Suprapubic skin (tissue), 4 donors: ENCODE measurements around the gene MCC. TPM values are rescaled to one million over a fixed set of nuclear protein-coding genes. Genes with fewer than 3 reads are reported as not detected.

Experiments
- DNase-seq, 2 donors: peaks; one replicate each; pipeline ENCODE4 v3.0.0-alpha.2; 2019; ENCODE audit warnings: low spot score in 2 of 2
- H3K27ac ChIP-seq: fragments of 200-600 bp; sonication (generic); one replicate; pipeline ENCODE4 v1.5.1; 2019
- H3K27me3 ChIP-seq: fragments of 200-600 bp; sonication (generic); one replicate; pipeline ENCODE4 v1.5.1; 2019
- H3K36me3 ChIP-seq: fragments of 200-600 bp; sonication (generic); one replicate; pipeline ENCODE4 v1.5.1; 2019
- H3K4me1 ChIP-seq: fragments of 200-600 bp; sonication (generic); one replicate; pipeline ENCODE4 v1.5.1; 2019
- H3K4me3 ChIP-seq: fragments of 200-600 bp; sonication (generic); one replicate; pipeline ENCODE4 v1.5.1; 2019; ENCODE audit warnings: mild to moderate bottlenecking
- H3K9me3 ChIP-seq: fragments of 200-600 bp; sonication (generic); one replicate; pipeline ENCODE4 v1.5.1; 2019
- CTCF ChIP-seq, 2 donors: fragments of 200-600 bp in 1 of 2; fragments of 450-650 bp in 1 of 2; sonication (generic) in 1 of 2; IDR thresholded peaks; one replicate each; pipeline ENCODE4 v1.5.1; 2016 to 2019; ENCODE audit warnings: antibody characterized with exemption in 2 of 2, mild to moderate bottlenecking in 1 of 2, moderate library complexity in 1 of 2
- EP300 ChIP-seq: sonication (generic); formaldehyde crosslinking; IDR thresholded peaks from one replicate; pipeline ENCODE4 v1.6.1; 2017; ENCODE audit warnings: antibody characterized with exemption
- POLR2A ChIP-seq, 2 donors: fragments of 450-650 bp; IDR thresholded peaks; one replicate each; pipeline ENCODE4 v1.6.1; 2017; ENCODE audit warnings: antibody characterized with exemption in 2 of 2, mild to moderate bottlenecking in 2 of 2, moderate library complexity in 2 of 2
- POLR2AphosphoS5 ChIP-seq, 3 donors: sonication (generic); formaldehyde crosslinking; IDR thresholded peaks; one replicate each; pipeline ENCODE4 v1.6.1; 2017; ENCODE audit warnings: antibody characterized with exemption in 3 of 3
- WGBS: methylation state at CpG from one replicate; pipeline ENCODE4 v1.1.5; 2018; 5-methylcytosine and 5-hydroxymethylcytosine counted together
- total RNA-seq, 4 donors: library from RNA; depleted of rRNA; stranded (reverse); fragments of >200 nt; gene quantifications; one replicate each; pipeline ENCODE4 v1.1.0, GENCODE V29; 2016

MCC gene
- total RNA-seq, 4 donors from 2014 or later: 67.7 to 105 (median 86.6) TPM

DNA sequence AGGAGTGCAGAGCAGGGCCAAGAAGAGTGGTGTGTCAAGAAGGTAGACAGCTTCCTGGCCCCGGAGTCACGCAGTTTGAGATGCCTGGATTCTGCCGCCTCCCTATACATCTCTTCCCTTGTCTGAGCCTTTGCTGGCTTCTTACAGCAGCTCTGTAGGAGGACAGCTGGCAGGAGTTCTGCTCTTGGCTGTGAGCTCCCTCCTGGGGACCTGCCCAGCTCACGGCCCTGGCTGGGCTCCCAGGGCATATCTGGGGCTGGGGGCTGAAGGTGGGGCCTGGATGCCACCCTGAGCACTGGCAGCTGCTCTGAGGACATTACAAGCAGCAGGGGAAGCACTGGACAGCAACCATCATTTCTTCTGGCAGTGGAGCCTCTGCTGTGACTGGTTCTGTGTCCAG lies 52.7 kb downstream of the MCC start:
- no peaks in the 10 kb centered on the region for H3K36me3 ChIP-seq
- no peaks in the 10 kb centered on the region for H3K27me3 ChIP-seq
- DNase-seq: no peak
- H3K4me1 ChIP-seq: no peaks in the 10 kb centered on the region
- no peak overlapping the region for H3K27ac ChIP-seq
- no peak overlapping the region for H3K4me3 ChIP-seq
- TF ChIP-seq EP300 (no peak), POLR2A (IDR thresholded peaks at IDR 0.05) (no peak), CTCF (IDR thresholded peaks at IDR 0.05) (no peak), POLR2AphosphoS5 (IDR thresholded peaks at IDR 0.05) (no peak)
- 94% methylated on average over 2 of the region's 4 CpGs for WGBS
- no peaks in the 10 kb centered on the region for H3K9me3 ChIP-seq

- H3K9me3 ChIP-seq: no peaks in the 10 kb centered on the region
- 25% methylated on average over 1 of the region's 3 CpGs for WGBS
- H3K36me3 ChIP-seq: no peaks in the 10 kb centered on the region
- TF ChIP-seq POLR2AphosphoS5 (IDR thresholded peaks at IDR 0.05): no peak
- no peak for TF ChIP-seq CTCF (IDR thresholded peaks at IDR 0.05)
- TF ChIP-seq POLR2A (IDR thresholded peaks at IDR 0.05): no peak
- TF ChIP-seq EP300: no peak
- no peak within 1 kb of the TSS for H3K27ac ChIP-seq
- H3K27me3 ChIP-seq: no peaks in the 10 kb centered on the region
- no peak within 1 kb of the TSS for H3K4me3 ChIP-seq
- H3K4me1 ChIP-seq: no peaks in the 10 kb centered on the region
- no peak for DNase-seq
Measured at GRCh38 chr5:113434889-113435288, 53.4 kb downstream of the MCC start, which contains the start of gene TSSK1B. Gene TSSK1B, minus strand, starts transcription at chr5:113434989. Its CDS starts 150 bp downstream, at chr5:113434839.

GRCh38 chr5:113433862-113434612 lies 54.2 kb downstream of the MCC start:
- H3K4me1 ChIP-seq: no peaks in the 10 kb centered on the region
- WGBS: 95% methylated on average over 31 of the region's 38 CpGs
- no peaks in the 10 kb centered on the region for H3K36me3 ChIP-seq
- no peaks in the 10 kb centered on the region for H3K27me3 ChIP-seq
- TF ChIP-seq CTCF (IDR thresholded peaks at IDR 0.05): no peak
- TF ChIP-seq POLR2A (IDR thresholded peaks at IDR 0.05): no peak
- no peak for TF ChIP-seq EP300
- TF ChIP-seq POLR2AphosphoS5 (IDR thresholded peaks at IDR 0.05): no peak
- no peak for DNase-seq
- H3K27ac ChIP-seq: no peak overlapping the region
- H3K9me3 ChIP-seq: no peaks in the 10 kb centered on the region
- H3K4me3 ChIP-seq: no peak overlapping the region

GRCh38 chr5:113433071-113433470 lies 55.2 kb downstream of the MCC start:
- Histone ChIP-seq H3K9me3 (no peaks in the 10 kb centered on the region), H3K27me3 (no peaks in the 10 kb centered on the region), H3K36me3 (no peaks in the 10 kb centered on the region), H3K4me1 (peaks cover 5% of the 10 kb centered on the region), H3K4me3 (no peak overlapping the region), H3K27ac (no peak overlapping the region)
- TF ChIP-seq POLR2AphosphoS5 (IDR thresholded peaks at IDR 0.05) (no peak), EP300 (no peak), CTCF (IDR thresholded peaks at IDR 0.05) (no peak)
- 96% methylated on average over 13 of the region's 21 CpGs for WGBS
- DNase-seq: no peak

- H3K36me3 ChIP-seq: no peaks in the 10 kb centered on the region
- H3K4me1 ChIP-seq: peaks cover 12% of the 10 kb centered on the region
- H3K27ac ChIP-seq: peak overlapping the region; percentile 33
- no peak for DNase-seq
- H3K27me3 ChIP-seq: no peaks in the 10 kb centered on the region
- H3K9me3 ChIP-seq: no peaks in the 10 kb centered on the region
- no peak overlapping the region for H3K4me3 ChIP-seq
- 38% methylated on average over 3 of the region's 3 CpGs for WGBS
- TF ChIP-seq POLR2AphosphoS5 (IDR thresholded peaks at IDR 0.05) (no peak), POLR2A (IDR thresholded peaks at IDR 0.05) (no peak), CTCF (IDR thresholded peaks at IDR 0.05) (no peak), EP300 (no peak)
Measured at GRCh38 chr5:113427871-113428574, 60.2 kb downstream of the MCC start.
